ENCODE data around the gene NPIPB13.
"Not testable (repeated sequence)": the region's sequence is repeated elsewhere in the genome, so short reads cannot be mapped to it uniquely, and the experiment has no call there.

Gene NPIPB13

GRCh38 chr16:30248379-30248778 is at the start of gene NPIPB13:
TSS of gene NPIPB13 (minus strand) at chr16:30248479. CDS start at chr16:30245573, 2,906 bp downstream.
- not testable (repeated sequence) for H3K27ac ChIP-seq

GRCh38 chr16:30282357-30282756 is 34.1 kb upstream of the NPIPB13 start:
- H3K27ac ChIP-seq: not testable (repeated sequence)

DNA sequence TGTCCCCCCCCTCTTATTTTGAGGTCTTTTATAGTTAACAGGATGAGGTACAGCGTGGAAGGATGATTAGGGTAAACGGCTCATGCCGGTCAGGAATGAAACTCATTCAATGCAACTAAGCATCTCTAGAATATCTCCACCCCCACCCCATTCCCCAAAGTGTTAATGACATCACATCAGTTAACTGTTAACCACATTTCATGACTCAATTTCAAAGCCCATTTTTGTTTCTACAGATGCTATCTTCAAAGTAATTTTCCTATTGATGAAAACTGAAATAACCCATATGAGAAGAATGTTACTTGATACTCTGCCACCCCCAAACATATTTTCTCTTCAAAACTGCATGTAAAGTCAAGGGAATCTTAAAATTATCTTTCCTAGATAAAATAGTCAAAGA is 30.2 kb upstream of the NPIPB13 start:
- not testable (repeated sequence) for H3K27ac ChIP-seq

DNA sequence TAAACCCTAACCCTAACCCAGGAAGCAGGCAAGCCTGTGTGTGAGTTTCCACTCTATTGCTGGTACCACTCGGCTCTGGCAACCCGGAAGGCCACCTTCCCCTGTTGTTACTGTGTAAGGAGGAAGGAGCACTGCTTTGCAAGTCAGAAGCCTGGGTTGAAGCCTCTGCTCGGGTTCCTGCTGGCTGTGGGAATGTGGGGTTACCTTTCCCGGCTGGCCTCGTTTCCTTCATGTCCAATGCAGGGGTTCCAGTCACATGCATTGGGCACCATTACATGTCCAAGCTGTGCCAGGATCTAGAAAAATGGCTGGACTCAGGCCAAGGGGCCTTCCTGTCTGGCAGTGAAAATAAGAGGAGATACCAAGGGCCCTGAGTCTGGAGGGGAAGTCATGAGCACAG is 31.2 kb downstream of the NPIPB13 start:
- H3K27ac ChIP-seq: not testable (repeated sequence)

DNA sequence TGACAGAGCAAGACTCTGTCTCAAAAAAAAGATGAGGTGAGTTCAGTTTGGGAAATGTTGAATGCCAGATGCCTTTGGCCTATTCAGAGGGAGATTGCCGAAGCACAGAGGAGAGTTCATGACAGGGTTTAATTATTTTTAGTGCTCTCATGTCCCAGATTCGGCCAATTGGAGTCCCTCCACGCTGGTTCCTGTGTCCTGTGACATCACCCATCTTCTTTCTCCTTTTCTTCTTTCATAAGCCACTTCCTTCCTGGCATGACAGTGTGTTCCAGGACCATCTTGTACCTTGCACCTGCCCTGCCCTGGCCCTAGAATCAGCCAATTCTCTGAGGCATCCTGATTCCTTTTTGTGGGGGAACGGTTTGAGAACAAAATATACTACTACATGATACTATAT is 36.9 kb downstream of the NPIPB13 start:
- not testable (repeated sequence) for H3K27ac ChIP-seq

GRCh38 chr16:30209032-30209431 is 39.2 kb downstream of the NPIPB13 start:
- H3K27ac ChIP-seq: not testable (repeated sequence)

GRCh38 chr16:30207063-30207704 is 41.1 kb downstream of the NPIPB13 start:
- not testable (repeated sequence) for H3K27ac ChIP-seq

DNA sequence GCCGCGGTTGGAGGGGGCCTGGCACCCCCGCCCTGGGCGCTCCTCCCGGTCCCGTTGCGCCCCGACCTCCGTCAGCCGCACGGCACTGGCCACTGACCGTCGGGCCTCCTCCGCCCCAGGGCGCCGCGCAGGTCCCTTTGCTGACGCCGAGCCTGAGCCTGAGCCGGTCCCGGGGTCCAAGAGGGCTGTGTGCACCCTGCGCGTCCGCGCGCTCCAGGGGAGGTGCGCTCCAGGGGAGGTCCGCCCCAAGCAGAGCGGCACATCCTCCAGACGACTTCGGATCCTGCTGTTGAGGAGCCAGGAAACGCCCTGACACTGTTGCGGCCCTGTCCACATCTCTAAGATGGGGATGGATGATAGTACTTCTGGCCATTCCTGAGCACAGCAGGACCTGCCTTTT is 42.0 kb downstream of the NPIPB13 start:
- H3K27ac ChIP-seq: not testable (repeated sequence)

GRCh38 chr16:30205541-30206236 is 42.6 kb downstream of the NPIPB13 start:
- H3K27ac ChIP-seq: not testable (repeated sequence)

DNA sequence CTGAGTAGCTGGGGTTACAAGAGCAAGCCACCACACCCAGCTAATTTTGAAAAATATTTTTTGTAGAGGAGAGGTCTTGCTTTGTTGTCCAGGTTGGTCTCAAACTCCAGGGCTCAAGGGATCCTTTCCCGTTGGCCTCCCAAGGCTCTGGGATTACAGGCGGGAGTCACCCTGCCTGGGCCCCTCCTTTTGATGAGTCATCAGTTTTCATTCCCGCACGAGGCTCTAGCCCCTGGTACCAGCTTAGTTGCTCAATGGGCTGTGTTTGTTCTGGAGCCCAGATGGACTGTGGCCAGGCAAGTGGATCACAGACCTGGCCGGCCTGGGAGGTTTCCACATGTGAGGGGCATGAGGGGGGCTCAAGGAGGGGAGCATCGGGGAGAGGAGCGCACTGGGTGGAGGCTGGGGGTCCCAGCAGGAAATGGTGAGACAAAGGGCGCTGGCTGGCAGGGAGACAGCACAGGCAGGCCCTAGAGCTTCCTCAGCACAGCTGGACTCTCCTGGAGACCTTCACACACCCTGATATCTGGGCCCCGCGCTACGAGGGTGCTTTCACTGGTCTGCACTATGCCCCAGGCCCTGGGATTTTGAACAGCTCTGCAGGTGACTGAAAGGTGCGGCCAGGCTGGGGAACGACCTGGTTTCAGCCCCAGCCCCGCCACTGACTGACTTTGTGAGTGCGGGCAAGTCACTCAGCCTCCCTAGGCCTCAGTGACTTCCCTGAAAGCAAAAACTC is 48.5 kb downstream of the NPIPB13 start:
- H3K27ac ChIP-seq: not testable (repeated sequence)

DNA sequence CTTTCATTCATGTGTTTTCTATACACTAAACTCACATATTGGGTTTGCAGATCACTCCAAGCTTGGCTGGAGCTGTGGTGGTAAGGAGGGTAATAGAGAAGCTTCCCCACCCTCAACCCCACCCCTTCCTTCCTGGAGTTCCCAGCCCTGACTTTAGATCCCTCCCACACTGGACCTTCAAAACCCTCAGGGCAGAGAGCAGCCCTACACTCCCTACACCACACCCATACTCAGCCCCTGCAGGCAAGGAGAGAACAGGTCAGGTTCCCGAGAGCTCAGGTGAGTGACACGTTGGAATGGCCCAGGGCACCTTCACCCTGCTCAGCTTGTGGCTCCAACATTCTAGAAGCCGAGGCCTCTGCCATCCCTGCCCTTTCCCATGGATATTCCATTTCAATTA is 49.2 kb downstream of the NPIPB13 start, which contains the start of gene SULT1A3:
Gene SULT1A3 (plus strand): TSS at position 207 of the 400 bp plus-strand sequence. CDS start 1,474 bp downstream, outside the sequence.
- not testable (repeated sequence) for H3K27ac ChIP-seq
